CD4-positive, alpha-beta T cell treated with Interleukin-1 beta for 1 hour (primary cell): ENCODE data around the gene PARD3B.

Experiments
- DNase-seq, 2 donors: peaks; one replicate each; pipeline ENCODE4 v3.0.0-alpha.2; 2020 to 2022

Gene PARD3B

GRCh38 chr2:204909791-204910190 is 364.5 kb downstream of the PARD3B start:
- no peak for DNase-seq

- DNase-seq, result no peak
Measured at GRCh38 chr2:204913312-204913711, 368.0 kb downstream of the PARD3B start.

GRCh38 chr2:204913854-204914464 is 368.7 kb downstream of the PARD3B start:
- no peak for DNase-seq

GRCh38 chr2:204914708-204915107 is 369.4 kb downstream of the PARD3B start:
- DNase-seq, result no peak

- no peak for DNase-seq
Measured at GRCh38 chr2:204917089-204917701, 371.9 kb downstream of the PARD3B start.

GRCh38 chr2:204920776-204921175 is 375.5 kb downstream of the PARD3B start:
- no peak for DNase-seq

- no peak for DNase-seq
Measured at GRCh38 chr2:204923957-204924356, 378.7 kb downstream of the PARD3B start.

GRCh38 chr2:204931562-204931961 is 386.3 kb downstream of the PARD3B start:
- DNase-seq, result no peak

- no peak for DNase-seq
Measured at GRCh38 chr2:204933735-204934374, 388.6 kb downstream of the PARD3B start.

GRCh38 chr2:204944927-204945326 is 399.7 kb downstream of the PARD3B start:
- DNase-seq, result no peak

- DNase-seq, result no peak
Measured at GRCh38 chr2:204945376-204945775, 400.1 kb downstream of the PARD3B start.

GRCh38 chr2:204946892-204947291 is 401.6 kb downstream of the PARD3B start:
- no peak for DNase-seq

- DNase-seq, result no peak
Measured at GRCh38 chr2:204947405-204947804, 402.1 kb downstream of the PARD3B start.

- DNase-seq, result peak in 1 of 2 donors; percentile 16
Measured at GRCh38 chr2:204948024-204948763, 402.9 kb downstream of the PARD3B start.

- no peak for DNase-seq
Measured at GRCh38 chr2:204948822-204949221, 403.5 kb downstream of the PARD3B start.

GRCh38 chr2:204950695-204951346 is 405.5 kb downstream of the PARD3B start:
- DNase-seq, result no peak

- no peak for DNase-seq
Measured at GRCh38 chr2:204958371-204958770, 413.1 kb downstream of the PARD3B start.

- DNase-seq, result no peak
Measured at GRCh38 chr2:204964414-204964813, 419.1 kb downstream of the PARD3B start.

- DNase-seq, result no peak
Measured at GRCh38 chr2:204966245-204966644, 421.0 kb downstream of the PARD3B start.

- peak; percentile 54 to 56 for DNase-seq
Measured at GRCh38 chr2:204967199-204967960, 422.1 kb downstream of the PARD3B start.

GRCh38 chr2:204971206-204971907 is 426.1 kb downstream of the PARD3B start:
- no peak for DNase-seq

- DNase-seq, result no peak
Measured at GRCh38 chr2:204972161-204972560, 426.9 kb downstream of the PARD3B start.
